Measurements from ENCODE around the gene UTP11. TPM values are rescaled to one million over a fixed set of nuclear protein-coding genes. Genes with fewer than 3 reads are reported as not detected.

UTP11 gene
- total and polyA plus RNA-seq, 2 of the 8 experiments (the other 6 are each of a cell fraction or from before 2014, with no cell fraction given), result 19.5 to 60.5 TPM

GRCh38 chr1:38021969-38022368, 9.4 kb downstream of the UTP11 start:
- H3K79me1 ChIP-seq (ENCODE audit: low read depth, low read length), result no peaks in the 10 kb centered on the region; the same call in 1 of the 2 replicates
- FAIRE-seq, result no peak
- no peak overlapping the region for H2BK5ac ChIP-seq (ENCODE audit: low read depth, low read length)
- H3K4me2 ChIP-seq (ENCODE audit: insufficient read depth in 1 of 2, low read depth in 2 of 2, low read length in 2 of 2), result no peak overlapping the region
- peaks cover 0 to 11% of the 10 kb centered on the region in 2 experiments; a peak in 2 of 4 replicates for H3K79me2 ChIP-seq (ENCODE audit: control insufficient read depth in 1 of 2, insufficient read depth in 2 of 2, low read length in 2 of 2)
- H4K20me1 ChIP-seq (replicated peaks in 1 of 2; ENCODE audit: control insufficient read depth in 1 of 2, insufficient read depth in 2 of 2, low read length in 2 of 2), result peaks cover 0 to 4% of the 10 kb centered on the region in 2 experiments
- H2AK5ac ChIP-seq (ENCODE audit: low read depth, low read length), result no peak overlapping the region
- H3K18ac ChIP-seq (ENCODE audit: extremely low read depth, low read length), result no peak overlapping the region
- H3K4ac ChIP-seq (replicated peaks; ENCODE audit: insufficient read length, low read depth, low read length), result no peak overlapping the region
- H2BK20ac ChIP-seq (ENCODE audit: low read length), result no peak overlapping the region
- no peaks in the 10 kb centered on the region for H3K9me3 ChIP-seq (ENCODE audit: insufficient read depth in 2 of 2, low read depth in 1 of 2, low read length in 1 of 2)
- no peak overlapping the region for H3K14ac ChIP-seq (ENCODE audit: insufficient read length)
- no peaks in the 10 kb centered on the region for H3K23me2 ChIP-seq (ENCODE audit: low read depth, low read length)
- H3K27me3 ChIP-seq (replicated peaks in 1 of 4; ENCODE audit: control insufficient read depth in 3 of 4, extremely low read depth in 1 of 4, insufficient read depth in 3 of 4, low read length in 3 of 4), result no peaks in the 10 kb centered on the region
- H2BK12ac ChIP-seq (ENCODE audit: low read depth, low read length), result no peak overlapping the region
- WGBS, 2 experiments (ENCODE audit: extremely low coverage in 1 of 2, insufficient coverage in 1 of 2, insufficient read length in 1 of 2, insufficient replicate concordance in 2 of 2, low coverage in 1 of 2, low lambda C conversion rate in 2 of 2, missing lambda C conversion rate in 1 of 2), result 98% methylated on average over 5 of the region's 5 CpGs; no CpG with 5 or more reads in 1 of the 2 experiments
- ChIA-PET POLR2A (ENCODE audit: partially characterized antibody) (interaction anchor here (0.7 to 1.7 kb wide), 3 partner anchors 8 to 61 kb away, joined by 3 to 7 read pairs (median 4); no protein-coding TSS in a partner anchor), CTCF (ENCODE audit: partially characterized antibody) (interaction anchor here (0.6 to 15.9 kb wide), 5 partner anchors 10 to 203 kb away, joined by 3 to 211 read pairs (median 4); partner anchors contain the start of genes SF3A3 and UTP11)
- H4K91ac ChIP-seq (replicated peaks; ENCODE audit: insufficient read length, low read length), result no peak overlapping the region
- H4K8ac ChIP-seq (ENCODE audit: extremely low read depth, insufficient read depth, low read length), result no peak overlapping the region
- no peak overlapping the region for H3K27ac ChIP-seq (ENCODE audit: low read depth, low read length)
- no peak overlapping the region for H3K23ac ChIP-seq (ENCODE audit: insufficient read length)
- H3K9ac ChIP-seq (replicated peaks in 1 of 4; ENCODE audit: extremely low read depth in 1 of 4, low read depth in 3 of 4, low read length in 3 of 4), result no peak overlapping the region
- H3K56ac ChIP-seq (replicated peaks; ENCODE audit: insufficient read length, low read depth, low read length), result no peak overlapping the region
- H2BK120ac ChIP-seq (replicated peaks; ENCODE audit: low read depth, low read length), result no peak overlapping the region
- no peak for DNase-seq (ENCODE audit: low read depth in 1 of 2, low spot score in 2 of 2)
- no peak overlapping the region for H2AFZ ChIP-seq (ENCODE audit: low read length)
- H4K5ac ChIP-seq (ENCODE audit: insufficient read length, low read depth, low read length), result no peak overlapping the region
- H3K4me1 ChIP-seq (replicated peaks in 1 of 4; ENCODE audit: control insufficient read depth in 3 of 4, insufficient read depth in 4 of 4, low read length in 3 of 4), result peaks cover 0 to under 1% (median 0%) of the 10 kb centered on the region in 4 experiments; a peak in 1 of 7 replicates
- H2BK15ac ChIP-seq (ENCODE audit: low read length), result no peak overlapping the region
- H3K4me3 ChIP-seq (ENCODE audit: extremely low read depth in 1 of 4, insufficient read depth in 2 of 4, low read depth in 3 of 4, low read length in 4 of 4), result no peak overlapping the region
- peaks cover 39 to 77% (median 66%) of the 10 kb centered on the region in 4 experiments for H3K36me3 ChIP-seq (ENCODE audit: control insufficient read depth in 2 of 4, insufficient read depth in 4 of 4, low read length in 3 of 4)
- TF ChIP-seq SIN3A (conservative IDR thresholded peaks at IDR 0.05 in 1 of 2, IDR thresholded peaks at IDR 0.05 in 1 of 2; ENCODE audit: low read depth in 1 of 2, low read length in 2 of 2) (no peak), PHF8 (conservative IDR thresholded peaks at IDR 0.05; ENCODE audit: low read depth, low read length) (no peak), SIRT6 (IDR thresholded peaks at IDR 0.05; ENCODE audit: low read length) (no peak), ASH2L (IDR thresholded peaks at IDR 0.05; ENCODE audit: low read length) (no peak), SP2 (IDR thresholded peaks at IDR 0.05; ENCODE audit: low read length) (no peak), MAX (IDR thresholded peaks at IDR 0.05) (no peak), SIX5 (IDR thresholded peaks at IDR 0.05; ENCODE audit: low read depth, low read length) (no peak), GTF2F1 (IDR thresholded peaks at IDR 0.05; ENCODE audit: borderline replicate concordance, low read depth, low read length) (no peak), RXRA (IDR thresholded peaks at IDR 0.05; ENCODE audit: insufficient read depth, low read depth, low read length) (no peak), POLR2A (IDR thresholded peaks at IDR 0.05; ENCODE audit: control extremely low read depth in 1 of 2, low read depth in 2 of 2, low read length in 2 of 2) (no peak), EP300 (IDR thresholded peaks at IDR 0.05; ENCODE audit: borderline replicate concordance in 1 of 2, low read depth in 2 of 2, low read length in 2 of 2) (no peak), BRCA1 (IDR thresholded peaks at IDR 0.05; ENCODE audit: low read depth, low read length) (no peak), EGR1 (IDR thresholded peaks at IDR 0.05; ENCODE audit: borderline replicate concordance, low read depth, low read length) (no peak), EZH2 (IDR thresholded peaks at IDR 0.05; ENCODE audit: low read depth, low read length, severe bottlenecking) (no peak)
